WTC11 (cell line): Measurements from ENCODE around the gene GPR3. TPM values are rescaled to one million over a fixed set of nuclear protein-coding genes. Genes with fewer than 3 reads are reported as not detected.
A peak's percentile ranks its signal among the peaks of the same experiment; 100 is the strongest.

Experiments used
- ATAC-seq: fragments of 200-7000 bp; cut with Tn5 transposase; 2 replicates; pipeline ENCODE4 v1.10.0; 2021; ENCODE audit warnings: mild to moderate bottlenecking, moderate library complexity
- Bru-seq: library from RNA; stranded (reverse); fragments of 400-500 nt; gene quantifications from one replicate; lab custom pipeline; 2021; lab: Mats Ljungman, UMichigan
- CTCF ChIA-PET: fragments of 300-600 bp; sonication (Branson Sonifier 250); formaldehyde crosslinking; loops from one replicate; lab custom pipeline; 2021; ENCODE audit warnings: antibody characterized with exemption; lab: Charles Lee
- POLR2A ChIA-PET: fragments of 350-600 bp; sonication (Branson Sonifier 250); formaldehyde crosslinking; loops from one replicate; lab custom pipeline; 2021; ENCODE audit warnings: antibody characterized with exemption; lab: Charles Lee
- DNase-seq: peaks from one replicate; pipeline ENCODE4 v3.0.0; 2021; ENCODE audit warnings: low spot score
- H3K27ac Mint-ChIP-seq: 2 replicates; pipeline ENCODE4 v1.8.0; 2021; ENCODE audit warnings: mixed read lengths
- H3K27me3 Mint-ChIP-seq: 2 replicates; pipeline ENCODE4 v1.8.0; 2021; ENCODE audit warnings: low read depth, mild to moderate bottlenecking, moderate library complexity, mixed read lengths
- H3K36me3 Mint-ChIP-seq: 2 replicates; pipeline ENCODE4 v1.8.0; 2021; ENCODE audit warnings: mixed read lengths
- H3K4me1 Mint-ChIP-seq: 2 replicates; pipeline ENCODE4 v1.8.0; 2022; ENCODE audit warnings: mixed read lengths
- H3K4me3 Mint-ChIP-seq: 2 replicates; pipeline ENCODE4 v1.8.0; 2021; ENCODE audit warnings: mild to moderate bottlenecking, moderate library complexity, mixed read lengths
- H3K9me3 Mint-ChIP-seq: 2 replicates; pipeline ENCODE4 v1.8.0; 2021; ENCODE audit warnings: mixed read lengths
- ARID4B ChIP-seq: sonication (generic); formaldehyde crosslinking; IDR thresholded peaks from 2 replicates; pipeline ENCODE4 v1.8.0; 2023; ENCODE audit warnings: missing genetic modification reagents, mild to moderate bottlenecking, borderline replicate concordance
- ATF3 ChIP-seq: sonication (generic); formaldehyde crosslinking; conservative IDR thresholded peaks from 2 replicates; pipeline ENCODE4 v1.8.1; 2022; ENCODE audit warnings: mild to moderate bottlenecking, missing genetic modification reagents
- CREM ChIP-seq: sonication (generic); formaldehyde crosslinking; IDR thresholded peaks from 2 replicates; pipeline ENCODE4 v1.8.1; 2022; ENCODE audit warnings: mild to moderate bottlenecking, missing genetic modification reagents, moderate library complexity
- CTCF ChIP-seq: fragments of 200-600 bp; IDR thresholded peaks from 2 replicates; pipeline ENCODE4 v1.8.0; 2022; ENCODE audit warnings: antibody characterized with exemption
- ERG ChIP-seq: fragments of 250-450 bp; sonication (Bioruptor Pico); IDR thresholded peaks from 2 replicates; pipeline ENCODE4 v1.8.0; 2021; ENCODE audit warnings: mild to moderate bottlenecking
- HMGA2 ChIP-seq: fragments of 250-450 bp; sonication (Bioruptor Pico); IDR thresholded peaks from 2 replicates; pipeline ENCODE4 v1.4.0; 2021; ENCODE audit warnings: mild to moderate bottlenecking, moderate library complexity
- HMGXB4 ChIP-seq: sonication (generic); formaldehyde crosslinking; IDR thresholded peaks from 2 replicates; pipeline ENCODE4 v1.8.1; 2023; ENCODE audit warnings: mild to moderate bottlenecking, moderate library complexity, missing genetic modification reagents
- IRF2 ChIP-seq: sonication (generic); formaldehyde crosslinking; IDR thresholded peaks from 2 replicates; pipeline ENCODE4 v1.8.0; 2022; ENCODE audit warnings: low read depth, missing genetic modification reagents, borderline replicate concordance
- NFYB ChIP-seq: sonication (generic); formaldehyde crosslinking; conservative IDR thresholded peaks from 2 replicates; pipeline ENCODE4 v1.8.0; 2022; ENCODE audit warnings: low read depth, missing genetic modification reagents
- PRRX2 ChIP-seq: fragments of 250-450 bp; sonication (Bioruptor Pico); IDR thresholded peaks from 2 replicates; pipeline ENCODE4 v1.8.0; 2021; ENCODE audit warnings: mild to moderate bottlenecking
- RELA ChIP-seq: sonication (generic); formaldehyde crosslinking; IDR thresholded peaks from 2 replicates; pipeline ENCODE4 v1.8.1; 2022; ENCODE audit warnings: missing genetic modification reagents, mild to moderate bottlenecking, borderline replicate concordance
- SMAD3 ChIP-seq: sonication (generic); formaldehyde crosslinking; IDR thresholded peaks from 2 replicates; pipeline ENCODE4 v1.8.0; 2022; ENCODE audit warnings: missing genetic modification reagents, mild to moderate bottlenecking, borderline replicate concordance
- SMAD4 ChIP-seq: sonication (generic); formaldehyde crosslinking; IDR thresholded peaks from 2 replicates; pipeline ENCODE4 v1.8.0; 2022; ENCODE audit warnings: mild to moderate bottlenecking, missing genetic modification reagents
- TEAD4 ChIP-seq: sonication (generic); formaldehyde crosslinking; IDR thresholded peaks from 2 replicates; pipeline ENCODE4 v1.8.0; 2022; ENCODE audit warnings: mild to moderate bottlenecking, missing genetic modification reagents
- ZBTB21 ChIP-seq: sonication (generic); formaldehyde crosslinking; IDR thresholded peaks from 2 replicates; pipeline ENCODE4 v1.8.1; 2023; ENCODE audit warnings: mild to moderate bottlenecking, missing genetic modification reagents, borderline replicate concordance
- ZBTB43 ChIP-seq: sonication (generic); formaldehyde crosslinking; IDR thresholded peaks from 2 replicates; pipeline ENCODE4 v1.8.1; 2023; ENCODE audit warnings: mild to moderate bottlenecking, missing genetic modification reagents
- ZNF232 ChIP-seq: sonication (generic); formaldehyde crosslinking; IDR thresholded peaks from 2 replicates; pipeline ENCODE4 v1.8.0; 2022; ENCODE audit warnings: mild to moderate bottlenecking, missing genetic modification reagents
- ZNF281 ChIP-seq: sonication (generic); formaldehyde crosslinking; IDR thresholded peaks from 2 replicates; pipeline ENCODE4 v1.8.0; 2023; ENCODE audit warnings: mild to moderate bottlenecking, missing genetic modification reagents
- ZNF396 ChIP-seq: fragments of 250-450 bp; sonication (Bioruptor Pico); IDR thresholded peaks from 2 replicates; pipeline ENCODE4 v1.8.0; 2021; ENCODE audit warnings: mild to moderate bottlenecking, moderate library complexity, borderline replicate concordance
- ZNF423 ChIP-seq: fragments of 250-450 bp; sonication (Bioruptor Pico); IDR thresholded peaks from 2 replicates; pipeline ENCODE4 v2.1.2; 2022; ENCODE audit warnings: mild to moderate bottlenecking, moderate library complexity
- long read RNA-seq, 3 experiments: library from RNA in 1 of 3; library from capped mRNA in 1 of 3; library from polyadenylated mRNA in 1 of 3; unstranded in 2 of 3; stranded (forward) in 1 of 3; transcript quantifications; one replicate each; pipeline ENCODE4 v2.0.0, GENCODE V29; 2021
- total RNA-seq: library from RNA; stranded (reverse); gene quantifications from 3 replicates; pipeline ENCODE4 v1.2.3, GENCODE V29; 2021

Gene GPR3
- total RNA-seq (7.8 to 12.4 TPM (median 7.8 TPM) in 3 replicates), Bru-seq, nascent RNA (percentile 61 among the genes with signal in this experiment)
- long read RNA-seq, experiment 1, transcript GPR3-201 (2 exons, 2,115 nt) = major isoform, 44 of 44 reads
- long read RNA-seq, experiment 1, partial matches to known transcripts = 0 of 44 reads
- long read RNA-seq, experiment 1, other reads (novel, unspliced or antisense) = 0 of 44 reads
- long read RNA-seq, experiment 2, transcript GPR3-201 (2 exons, 2,115 nt) = major isoform, 6 of 12 reads
- long read RNA-seq, experiment 2, partial matches to known transcripts = 6 of 12 reads
- long read RNA-seq, experiment 2, other reads (novel, unspliced or antisense) = 0 of 12 reads
- long read RNA-seq, experiment 3, transcript GPR3-201 (2 exons, 2,115 nt) = major isoform, 6 of 7 reads
- long read RNA-seq, experiment 3, partial matches to known transcripts = 0 of 7 reads
- long read RNA-seq, experiment 3, other reads (novel, unspliced or antisense) = 1 of 7 reads

GRCh38 chr1:27392096-27392777 lies at the start of gene GPR3:
TSS of gene GPR3 (plus strand) at chr1:27392622. CDS start at chr1:27393799, 1,177 bp downstream.
- Mint-ChIP-seq H3K36me3 (no peaks in the 10 kb centered on the region), H3K4me3 (peak within 1 kb of the TSS; percentile 91), H3K27ac (peak within 1 kb of the TSS; percentile 95), H3K27me3 (peaks cover 4% of the 10 kb centered on the region), H3K9me3 (no peaks in the 10 kb centered on the region), H3K4me1 (peaks cover 24% of the 10 kb centered on the region)
- DNase-seq = peak; percentile 96
- peak; percentile 72 for ATAC-seq
- ChIA-PET CTCF (interaction anchor here (0.7 to 13.1 kb wide), 17 partner anchors 10 to 347 kb away, joined by 3 to 260 read pairs (median 8); partner anchors contain the start of genes CD164L2 and SYTL1), POLR2A (interaction anchor here (2.1 kb wide), 1 partner anchor 25 kb away, joined by 7 read pairs; the partner anchor contains the start of gene MAP3K6)
- TF ChIP-seq HMGA2 (CRISPR knock-in tag) = no peak
- no peak for TF ChIP-seq SMAD3
- no peak for TF ChIP-seq ATF3 (CRISPR knock-in tag)
- no peak for TF ChIP-seq ERG
- 0 out of 2 replicates have a peak, but pooled peaks have one; percentile 55 for TF ChIP-seq ZBTB21 (CRISPR knock-in tag)
- TF ChIP-seq ZNF423 (CRISPR knock-in tag) = peak; percentile 33; the same call in 1 of the 2 replicates
- 0 out of 2 replicates have a peak, but pooled peaks have one; percentile 62 for TF ChIP-seq ZNF232 (CRISPR knock-in tag)
- TF ChIP-seq NFYB (CRISPR knock-in tag) = peak; percentile 72
- TF ChIP-seq ZNF396 (CRISPR knock-in tag) = no peak
- TF ChIP-seq ARID4B = peak; percentile 77; the same call in 1 of the 2 replicates
- TF ChIP-seq SMAD4 (CRISPR knock-in tag) = no peak
- TF ChIP-seq IRF2 (CRISPR knock-in tag) = no peak
- TF ChIP-seq HMGXB4 (CRISPR knock-in tag) = no peak
- TF ChIP-seq TEAD4 (CRISPR knock-in tag) = no peak
- peak; percentile 83 for TF ChIP-seq CREM (CRISPR knock-in tag)
- peak; percentile 20; the same call in 1 of the 2 replicates for TF ChIP-seq CTCF
- TF ChIP-seq RELA = no peak
- TF ChIP-seq PRRX2 = no peak
- TF ChIP-seq ZNF281 (CRISPR knock-in tag) = no peak
- TF ChIP-seq ZBTB43 (CRISPR knock-in tag) = 0 out of 2 replicates have a peak, but pooled peaks have one; percentile 22
